AG10803 (cell line): Measurements from ENCODE around the gene FAR1.
A peak's percentile ranks its signal among the peaks of the same experiment; 100 is the strongest.
"Not testable (repeated sequence)": the region's sequence is repeated elsewhere in the genome, so short reads cannot be mapped to it uniquely, and the experiment has no call there.

ENCODE experiments used
- DNase-seq: peaks from one replicate; pipeline ENCODE4 v3.0.0; 2010; ENCODE audit warnings: low read depth
- H3K4me3 ChIP-seq: 2 replicates; pipeline ENCODE4 v1.5.1; 2011; ENCODE audit warnings: mild to moderate bottlenecking, low read length, control low read depth
- TF ChIP-seq, protein P1 (sequence below): conservative IDR thresholded peaks from 2 replicates; pipeline ENCODE4 v1.5.1; 2011; ENCODE audit warnings: mild to moderate bottlenecking, low read length, control low read depth, inconsistent platforms

Gene FAR1

DNA sequence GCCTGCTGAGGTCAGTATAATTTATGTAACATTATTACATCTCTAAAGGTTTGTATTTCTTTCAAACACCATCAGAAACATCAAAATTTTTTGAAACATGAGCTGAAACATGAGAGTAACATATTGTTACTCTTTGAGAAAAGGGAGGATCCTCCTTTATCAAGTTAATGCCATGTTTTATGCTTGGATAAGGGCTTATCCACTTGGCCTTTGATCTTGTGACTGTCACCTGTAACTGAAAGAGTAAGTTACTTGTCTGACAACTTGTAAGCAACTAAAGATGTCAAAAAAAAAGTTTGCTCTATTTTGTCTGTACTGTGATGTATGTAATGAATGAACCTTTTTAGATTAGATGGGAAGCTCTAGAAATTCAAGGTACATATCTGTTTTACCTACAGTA, 59.6 kb downstream of the FAR1 start:
- TF ChIP-seq, protein P1, sequence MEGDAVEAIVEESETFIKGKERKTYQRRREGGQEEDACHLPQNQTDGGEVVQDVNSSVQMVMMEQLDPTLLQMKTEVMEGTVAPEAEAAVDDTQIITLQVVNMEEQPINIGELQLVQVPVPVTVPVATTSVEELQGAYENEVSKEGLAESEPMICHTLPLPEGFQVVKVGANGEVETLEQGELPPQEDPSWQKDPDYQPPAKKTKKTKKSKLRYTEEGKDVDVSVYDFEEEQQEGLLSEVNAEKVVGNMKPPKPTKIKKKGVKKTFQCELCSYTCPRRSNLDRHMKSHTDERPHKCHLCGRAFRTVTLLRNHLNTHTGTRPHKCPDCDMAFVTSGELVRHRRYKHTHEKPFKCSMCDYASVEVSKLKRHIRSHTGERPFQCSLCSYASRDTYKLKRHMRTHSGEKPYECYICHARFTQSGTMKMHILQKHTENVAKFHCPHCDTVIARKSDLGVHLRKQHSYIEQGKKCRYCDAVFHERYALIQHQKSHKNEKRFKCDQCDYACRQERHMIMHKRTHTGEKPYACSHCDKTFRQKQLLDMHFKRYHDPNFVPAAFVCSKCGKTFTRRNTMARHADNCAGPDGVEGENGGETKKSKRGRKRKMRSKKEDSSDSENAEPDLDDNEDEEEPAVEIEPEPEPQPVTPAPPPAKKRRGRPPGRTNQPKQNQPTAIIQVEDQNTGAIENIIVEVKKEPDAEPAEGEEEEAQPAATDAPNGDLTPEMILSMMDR = no peak
- no peak overlapping the region for H3K4me3 ChIP-seq
- DNase-seq = no peak

- TF ChIP-seq, protein P1 = no peak
- no peak for DNase-seq
- no peak overlapping the region for H3K4me3 ChIP-seq
Observed at GRCh38 chr11:13734530-13734929, 66.1 kb downstream of the FAR1 start.

DNA sequence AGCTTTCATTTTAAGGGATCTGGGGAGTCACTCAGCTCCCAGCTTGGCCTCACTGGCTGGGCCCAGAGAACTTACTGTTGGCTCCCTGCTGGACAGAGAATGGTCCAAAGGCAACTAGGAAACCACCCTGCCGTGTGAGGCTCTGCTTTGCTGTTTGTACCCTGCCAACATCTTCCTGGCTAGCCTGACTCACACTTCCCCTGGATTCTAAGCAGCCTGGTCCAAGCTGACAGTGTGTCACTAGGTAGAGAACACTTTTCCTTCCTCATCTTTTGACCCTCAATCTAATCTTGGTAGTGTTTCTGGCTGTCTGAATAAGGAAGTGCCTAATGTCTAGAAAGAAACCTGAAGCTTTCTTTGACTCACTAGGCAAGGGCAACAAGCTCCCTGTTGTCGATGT, 76.7 kb downstream of the FAR1 start:
- DNase-seq = peak; percentile 9
- TF ChIP-seq, protein P1 = no peak
- no peak overlapping the region for H3K4me3 ChIP-seq

DNA sequence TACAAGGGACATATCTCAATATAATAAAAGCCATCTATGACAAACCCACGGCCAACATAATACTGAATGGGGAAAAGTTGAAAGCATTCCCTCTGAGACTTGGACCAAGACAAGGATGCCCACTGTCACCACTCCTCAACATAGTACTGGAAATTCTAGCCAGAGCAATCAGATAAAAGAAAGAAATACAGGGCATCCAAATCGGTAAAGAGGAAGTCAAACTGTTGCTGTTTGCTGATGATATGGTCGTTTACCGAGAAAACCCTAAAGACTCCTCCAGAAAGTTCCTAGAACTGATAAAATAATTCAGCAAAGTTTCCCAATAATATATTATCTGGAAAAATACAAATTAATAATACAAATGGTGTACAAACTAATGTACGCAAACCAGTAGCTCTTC, 84.8 kb downstream of the FAR1 start:
- DNase-seq, H3K4me3 ChIP-seq: not testable (repeated sequence)

DNA sequence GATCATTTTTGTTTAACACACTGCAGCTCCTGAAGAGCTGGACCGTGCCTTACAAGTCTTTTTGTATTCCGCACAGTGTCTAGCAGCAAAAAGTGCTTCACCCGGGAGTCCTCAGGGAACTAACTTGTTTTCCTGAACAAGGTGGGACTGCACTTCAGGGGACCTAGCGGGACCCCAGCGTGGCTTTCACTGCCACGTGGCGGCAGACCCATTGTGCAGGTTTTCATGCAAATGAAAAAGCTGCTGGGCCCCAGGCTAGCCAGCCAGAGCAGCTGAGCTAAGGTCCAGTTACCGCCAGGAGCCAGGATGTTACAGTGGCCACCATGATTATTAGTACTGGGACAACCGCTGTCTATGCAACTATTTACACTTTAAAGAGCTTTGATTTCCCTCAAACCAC, 90.6 kb downstream of the FAR1 start:
- H3K4me3 ChIP-seq = no peak overlapping the region
- TF ChIP-seq, protein P1 = no peak
- DNase-seq = no peak

DNA sequence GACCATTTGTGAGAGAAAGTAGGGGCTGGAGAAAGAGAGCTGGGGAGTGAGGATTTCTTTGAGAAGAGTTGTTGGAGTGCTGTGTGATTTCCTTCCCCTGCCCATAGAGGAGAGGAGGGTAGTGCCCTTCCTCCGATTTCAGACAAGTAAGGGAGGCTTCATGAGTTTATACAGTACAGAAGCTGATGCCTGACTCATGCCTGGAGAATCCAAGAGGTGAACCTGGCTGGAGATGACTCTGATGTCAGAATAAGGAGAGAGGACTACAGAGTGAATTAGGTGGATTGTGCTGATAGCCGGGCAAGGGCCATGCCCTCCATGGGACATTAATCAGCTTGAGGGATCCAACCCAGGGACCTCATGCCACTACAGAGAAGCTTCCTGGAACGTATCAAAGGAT, 91.6 kb downstream of the FAR1 start:
- DNase-seq = no peak
- TF ChIP-seq, protein P1 = no peak
- H3K4me3 ChIP-seq = no peak overlapping the region

DNA sequence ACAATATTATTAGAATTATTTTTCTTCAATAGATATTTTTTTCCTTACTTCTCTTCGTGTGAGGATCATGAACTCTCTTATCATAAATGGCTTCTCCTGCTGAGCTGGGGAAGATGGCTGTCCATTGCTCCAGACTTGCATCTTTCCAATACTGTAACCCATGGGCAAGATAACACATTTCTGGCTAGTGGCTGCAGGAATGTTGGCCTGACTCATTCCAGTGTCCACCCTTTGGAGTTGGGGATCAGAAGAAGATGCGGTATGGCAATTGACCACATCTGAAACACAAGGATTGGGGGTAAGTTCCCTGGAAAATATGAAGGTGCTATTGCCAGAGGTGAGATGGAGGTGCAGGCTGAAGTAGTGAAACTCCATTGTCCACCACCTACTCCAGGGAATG, 92.8 kb downstream of the FAR1 start:
- no peak overlapping the region for H3K4me3 ChIP-seq
- TF ChIP-seq, protein P1 = no peak
- DNase-seq = peak; percentile 41

DNA sequence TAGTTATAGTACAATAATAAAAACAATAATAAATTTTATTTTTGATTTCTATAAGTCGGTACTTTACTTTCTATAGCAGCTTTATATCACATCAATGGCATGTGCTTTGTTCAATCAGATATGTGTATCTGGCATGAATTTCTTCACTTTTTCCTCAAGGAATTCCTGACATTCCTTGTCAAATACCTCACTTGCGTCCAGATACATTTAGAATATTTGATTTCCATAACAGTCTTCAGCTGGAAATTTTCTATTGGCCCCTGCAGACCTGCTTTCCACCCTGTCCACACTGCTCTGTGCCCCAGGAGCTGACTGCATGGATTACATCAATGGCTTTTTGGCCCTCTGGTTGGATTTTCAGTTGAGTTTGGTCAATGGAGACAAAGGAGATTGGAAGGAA, 93.2 kb downstream of the FAR1 start:
- peak; percentile 54 for DNase-seq
- no peak overlapping the region for H3K4me3 ChIP-seq
- TF ChIP-seq, protein P1 = no peak
